Stimulated activated CD8-positive, alpha-beta memory T cell treated with anti-CD3 and anti-CD28 coated beads, Interleukin-4, amount 100 ng/mL, for 48 hours (primary cell): ENCODE data around the gene FRMD5.
"Not testable (repeated sequence)": the region's sequence is repeated elsewhere in the genome, so short reads cannot be mapped to it uniquely, and the experiment has no call there.

ENCODE experiments used
- DNase-seq: peaks from one replicate; pipeline ENCODE4 v3.0.0-alpha.2; 2020

FRMD5 gene

GRCh38 chr15:44087578-44088465, 107.2 kb downstream of the FRMD5 start:
- no peak for DNase-seq

DNA sequence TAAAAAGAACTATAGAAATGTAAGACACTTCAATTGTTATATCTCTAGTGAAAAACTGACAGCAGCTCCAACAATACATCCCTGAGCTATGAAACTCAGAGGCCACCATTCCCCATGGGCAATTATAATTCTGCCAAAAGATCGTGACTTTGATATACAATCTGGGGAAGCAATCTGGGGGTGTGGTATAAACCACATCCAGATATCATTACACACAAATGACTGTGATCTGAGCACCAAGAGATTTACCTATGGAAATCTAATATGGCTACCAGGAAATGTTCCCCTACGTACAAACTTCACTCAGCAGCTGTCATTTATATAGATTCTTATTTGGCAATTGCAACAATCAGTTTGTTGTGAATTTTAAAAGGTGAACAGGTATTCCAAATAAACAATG, 110.3 kb downstream of the FRMD5 start:
- no peak for DNase-seq

DNA sequence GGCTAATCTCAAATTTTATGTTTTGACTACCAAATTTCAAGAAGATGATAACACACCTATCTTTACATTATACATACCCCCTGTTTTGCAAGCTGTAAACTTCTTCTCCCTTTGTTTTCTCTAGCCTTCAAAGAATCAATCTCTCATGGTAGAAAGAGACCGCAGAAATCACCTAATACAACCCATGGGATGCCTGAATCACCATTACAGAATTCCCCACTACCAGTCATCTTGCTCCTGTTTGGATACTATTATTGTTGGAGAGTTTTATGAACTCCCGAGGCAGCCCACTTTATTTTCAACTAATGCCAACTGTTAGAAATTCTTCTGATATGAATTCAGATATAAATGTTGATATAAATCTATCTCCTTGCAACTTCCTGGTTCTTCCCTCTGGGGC, 110.9 kb downstream of the FRMD5 start:
- DNase-seq = no peak

GRCh38 chr15:44082558-44083157, 112.4 kb downstream of the FRMD5 start:
- no peak for DNase-seq

- no peak for DNase-seq
These were observed 113.8 kb downstream of the FRMD5 start for GRCh38 chr15:44081026-44082013.

- no peak for DNase-seq
These were observed 119.5 kb downstream of the FRMD5 start for GRCh38 chr15:44075535-44075934.

DNA sequence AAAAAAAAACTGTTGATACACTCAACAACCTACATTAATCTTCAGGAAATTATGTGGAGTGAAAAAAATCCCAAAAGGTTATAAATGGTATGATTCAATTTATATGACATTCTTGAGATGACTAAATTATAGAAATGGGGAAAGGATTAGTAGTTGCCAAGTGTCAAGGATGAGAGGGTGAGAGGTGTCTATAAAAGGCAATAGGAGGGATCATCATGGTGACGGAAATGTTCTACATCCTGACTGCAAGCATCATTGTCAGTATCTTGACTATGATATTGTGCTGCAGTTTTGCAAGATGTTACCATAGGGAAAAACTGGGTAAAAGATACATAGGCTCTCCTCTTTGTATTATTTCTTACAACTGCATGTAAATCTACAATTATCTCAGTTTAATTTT, 125.6 kb downstream of the FRMD5 start:
- DNase-seq = no peak

GRCh38 chr15:44068347-44068746, 126.7 kb downstream of the FRMD5 start:
- no peak for DNase-seq

- peak; percentile 78 for DNase-seq
These were observed 128.8 kb downstream of the FRMD5 start for GRCh38 chr15:44066211-44066827.

DNA sequence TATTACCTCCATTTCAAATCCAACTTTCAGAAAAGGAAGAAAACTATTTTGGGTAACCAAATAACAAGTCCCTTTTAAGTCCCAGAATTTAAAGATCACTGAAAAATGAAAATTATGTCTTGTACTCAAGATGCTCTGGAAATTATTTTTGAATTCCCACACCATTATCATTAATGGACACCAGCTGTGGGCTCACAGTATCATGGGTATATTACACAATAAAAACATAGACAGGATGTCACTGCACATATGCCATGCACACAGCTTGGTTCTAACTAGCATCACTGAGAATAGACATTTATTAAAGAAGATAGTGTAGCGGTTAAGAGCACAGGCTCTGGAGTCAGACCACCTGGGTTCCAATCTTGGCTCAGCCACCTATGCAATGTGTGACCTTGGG, 130.4 kb downstream of the FRMD5 start:
- no peak for DNase-seq

GRCh38 chr15:44058126-44058525, 136.9 kb downstream of the FRMD5 start:
- DNase-seq = no peak

- no peak for DNase-seq
These were observed 149.4 kb downstream of the FRMD5 start for GRCh38 chr15:44045661-44046060.

DNA sequence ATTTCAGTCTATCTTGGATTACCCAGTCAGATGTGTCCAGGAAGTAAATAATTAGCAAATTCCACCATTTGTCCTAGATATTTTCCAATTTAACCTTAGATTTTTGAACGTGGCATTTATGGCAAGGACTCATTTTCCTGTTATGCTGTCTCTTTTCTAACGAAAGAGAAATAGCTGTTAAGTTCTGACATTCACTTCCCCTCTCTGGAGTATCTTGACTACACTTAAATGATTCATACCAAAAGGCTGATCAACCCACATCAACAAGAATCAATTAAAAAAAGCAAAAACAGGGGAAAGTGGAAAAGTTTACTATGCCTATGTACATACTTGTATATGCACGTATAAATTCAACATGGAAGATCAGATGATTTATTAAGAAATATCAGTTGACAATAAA, 149.9 kb downstream of the FRMD5 start:
- DNase-seq = no peak

GRCh38 chr15:44038755-44039191, 156.3 kb downstream of the FRMD5 start:
- DNase-seq = no peak

- DNase-seq = no peak
These were observed 159.0 kb downstream of the FRMD5 start for GRCh38 chr15:44035781-44036699.

GRCh38 chr15:44034933-44035624, 160.0 kb downstream of the FRMD5 start:
- DNase-seq = no peak

GRCh38 chr15:44034334-44034733, 160.7 kb downstream of the FRMD5 start:
- DNase-seq = no peak

- DNase-seq = no peak
These were observed 161.2 kb downstream of the FRMD5 start for GRCh38 chr15:44033894-44034293.

DNA sequence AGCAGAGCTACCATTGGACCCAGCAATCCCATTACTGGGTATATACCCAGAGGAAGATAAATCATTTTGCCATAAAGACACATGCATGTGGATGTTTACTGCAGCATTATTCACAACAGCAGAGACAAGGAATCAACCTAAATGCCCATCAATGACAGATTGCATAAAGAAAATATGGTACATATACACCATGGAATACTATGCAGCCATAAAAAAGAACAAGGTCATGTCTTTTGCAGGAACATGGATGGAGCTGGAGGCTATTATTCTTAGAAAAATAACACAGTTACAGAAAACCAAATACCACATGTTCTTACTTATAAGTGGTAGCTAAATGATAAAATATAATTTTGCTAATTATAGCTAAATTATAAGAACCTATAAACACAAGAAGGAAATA, 162.3 kb downstream of the FRMD5 start:
- DNase-seq = not testable (repeated sequence)

GRCh38 chr15:44029940-44030568, 165.0 kb downstream of the FRMD5 start:
- no peak for DNase-seq
